Muscle of back (tissue), 11 donors: Measurements from ENCODE around the gene UTP11. TPM values are rescaled to one million over a fixed set of nuclear protein-coding genes. Genes with fewer than 3 reads are reported as not detected.
A peak's percentile ranks its signal among the peaks of the same experiment; 100 is the strongest.

Experiments used
- DNase-seq, 3 donors: peaks; one replicate each; pipeline versions ENCODE4 v3.0.0 to v3.0.0-alpha.2; 2013
- polyA plus RNA-seq, 10 donors: library from polyadenylated mRNA; unstranded; fragments of 120-200 nt; gene quantifications; one replicate each; pipeline ENCODE4 v1.2.1, GENCODE V29; 2013; ENCODE audit not compliant: insufficient read length in 10 of 10

Gene UTP11
- polyA plus RNA-seq, 10 donors = 77.5 to 122 (median 101) TPM

DNA sequence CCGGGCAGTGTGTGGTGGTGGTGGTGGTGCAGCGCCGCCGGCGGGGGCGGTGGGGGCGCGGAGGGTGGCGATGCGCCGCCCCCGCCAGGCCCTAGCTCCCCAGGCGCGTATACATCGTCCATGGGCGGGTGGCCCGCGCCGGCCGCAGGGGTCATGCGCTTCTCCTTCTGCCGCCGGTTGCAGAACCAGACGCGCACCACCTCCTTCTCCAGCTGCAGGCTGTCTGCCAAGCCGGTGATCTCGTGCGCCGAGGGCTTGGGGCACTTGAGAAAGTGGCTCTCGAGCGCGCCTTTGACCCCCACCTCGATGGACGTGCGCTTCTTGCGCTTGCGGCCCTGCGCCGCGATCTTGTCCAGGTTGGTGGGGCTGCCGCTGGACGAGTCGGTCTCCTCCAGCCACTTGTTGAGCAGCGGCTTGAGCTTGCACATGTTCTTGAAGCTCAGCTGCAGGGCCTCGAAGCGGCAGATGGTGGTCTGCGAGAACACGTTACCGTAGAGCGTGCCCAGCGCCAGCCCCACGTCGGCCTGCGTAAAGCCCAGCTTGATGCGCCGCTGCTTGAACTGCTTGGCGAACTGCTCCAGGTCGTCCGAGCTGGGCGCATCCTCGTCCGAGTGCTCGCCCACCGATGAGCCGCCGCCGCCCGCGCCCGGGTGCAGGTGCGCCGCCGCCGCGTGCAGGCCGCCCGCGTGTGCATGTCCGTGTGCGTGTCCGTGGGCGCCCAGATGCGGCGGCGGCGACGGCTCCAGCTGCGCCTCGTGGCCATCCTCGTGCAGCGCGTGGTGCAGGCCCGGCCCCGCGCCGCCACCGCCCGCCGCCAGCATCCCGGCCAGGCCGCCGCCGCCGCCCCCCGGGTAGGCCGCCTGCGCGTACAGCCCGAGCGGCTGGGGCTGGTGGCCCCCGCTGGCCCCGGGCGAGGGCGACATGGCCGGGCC lies 33.1 kb downstream of the UTP11 start:
- DNase-seq = peak in 1 of 3 donors; percentile 53

DNA sequence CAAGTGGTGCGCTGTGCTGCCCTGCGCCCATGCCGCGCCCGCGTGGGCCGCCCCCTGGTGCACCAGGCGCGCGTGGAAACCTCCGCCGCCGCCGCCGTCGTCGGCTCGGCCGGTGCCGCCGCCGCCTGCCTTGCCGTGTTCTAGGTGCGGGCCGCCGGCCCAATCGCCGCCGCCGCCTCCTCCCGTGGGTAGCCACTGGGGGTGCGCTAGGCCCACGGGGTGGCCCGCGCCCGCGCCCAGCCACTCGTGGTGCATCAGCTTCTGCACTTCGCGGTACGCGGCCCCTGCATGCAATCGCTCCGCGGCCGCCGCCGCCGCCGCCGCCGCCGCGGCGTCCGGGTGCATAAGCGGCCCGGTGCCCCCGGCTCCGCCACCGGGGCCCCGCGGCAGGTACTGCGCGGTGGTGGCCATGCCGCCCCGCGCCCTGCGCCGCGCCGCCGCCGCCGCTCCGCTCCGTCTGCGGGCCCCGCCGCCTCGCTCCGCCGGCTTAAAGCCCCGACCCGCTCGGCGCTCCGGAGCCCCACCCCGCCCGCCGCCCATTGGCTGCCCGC lies 33.9 kb downstream of the UTP11 start, which contains the start of gene POU3F1:
Gene POU3F1, minus strand, starts transcription at position 461 of the 551 bp plus-strand sequence. Its CDS starts 50 bp downstream, at position 411.
- DNase-seq = no peak

DNA sequence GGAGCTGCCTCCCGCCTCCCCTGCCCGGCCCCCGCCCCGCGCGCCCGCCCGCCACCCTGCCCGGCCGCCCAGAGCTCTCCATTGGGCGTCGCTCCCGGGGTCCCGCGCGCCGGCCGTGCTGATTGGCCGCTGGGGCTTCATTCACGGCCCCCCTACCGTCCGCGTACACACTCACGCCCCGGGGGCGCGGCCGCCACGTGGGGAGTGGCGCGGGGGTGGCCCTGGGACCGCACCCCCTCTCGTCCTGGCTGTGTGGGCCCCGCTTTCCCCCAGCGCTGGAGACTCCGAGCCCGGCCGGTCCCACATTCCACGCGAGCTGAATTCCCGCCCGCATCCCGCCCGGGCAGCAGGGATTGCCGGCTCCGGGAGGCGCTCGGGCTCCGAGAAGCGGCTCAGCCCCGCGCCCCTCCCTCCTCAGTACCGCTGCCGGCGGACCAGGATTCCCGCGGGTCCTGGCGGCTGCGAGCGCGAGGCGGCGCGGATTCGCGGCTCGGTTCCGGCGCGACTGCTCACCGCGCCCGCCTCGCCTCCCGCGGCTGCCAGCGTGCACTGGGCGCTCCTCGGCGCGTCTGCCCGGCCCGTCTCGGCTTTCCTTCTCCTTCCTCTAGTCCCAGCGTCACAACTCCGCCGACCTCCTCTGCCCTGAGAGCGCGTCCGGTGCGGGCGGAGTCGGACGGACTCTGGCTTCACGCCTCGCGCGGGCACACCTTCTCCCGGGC lies 34.5 kb downstream of the UTP11 start:
- peak; percentile 78 to 94 (median 82) for DNase-seq

GRCh38 chr1:38047603-38048141 lies 35.1 kb downstream of the UTP11 start:
- peak in 1 of 3 donors; percentile 72 for DNase-seq

GRCh38 chr1:38050397-38051078 lies 38.0 kb downstream of the UTP11 start:
- peak in 1 of 3 donors; percentile 33 for DNase-seq

DNA sequence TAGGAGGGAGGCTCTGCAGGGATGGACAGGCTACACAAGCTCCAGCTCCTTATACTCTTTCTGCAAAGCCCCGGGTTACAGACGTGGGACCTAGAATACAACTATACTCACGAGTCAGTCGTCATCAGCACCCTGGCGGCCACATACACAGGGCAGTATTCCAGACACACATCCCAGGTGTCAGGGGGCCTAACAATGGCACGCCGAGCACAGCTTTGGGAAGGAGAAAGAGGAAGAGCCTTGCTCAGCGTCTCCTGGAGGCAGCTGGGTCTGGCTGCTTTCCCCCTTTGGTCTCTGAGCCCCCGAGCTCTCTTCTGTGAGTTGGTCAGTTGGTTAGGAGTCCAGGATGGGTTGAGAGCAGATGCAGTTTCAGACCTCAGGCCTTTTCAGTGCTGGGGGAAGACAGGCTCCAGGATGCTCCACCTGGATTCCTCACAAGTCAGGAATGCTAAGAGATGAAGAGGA lies 38.6 kb downstream of the UTP11 start:
- DNase-seq = peak in 1 of 3 donors; percentile 66

GRCh38 chr1:38052750-38053415 lies 40.3 kb downstream of the UTP11 start:
- no peak for DNase-seq

GRCh38 chr1:38053416-38054091 lies 41.0 kb downstream of the UTP11 start:
- DNase-seq = no peak

DNA sequence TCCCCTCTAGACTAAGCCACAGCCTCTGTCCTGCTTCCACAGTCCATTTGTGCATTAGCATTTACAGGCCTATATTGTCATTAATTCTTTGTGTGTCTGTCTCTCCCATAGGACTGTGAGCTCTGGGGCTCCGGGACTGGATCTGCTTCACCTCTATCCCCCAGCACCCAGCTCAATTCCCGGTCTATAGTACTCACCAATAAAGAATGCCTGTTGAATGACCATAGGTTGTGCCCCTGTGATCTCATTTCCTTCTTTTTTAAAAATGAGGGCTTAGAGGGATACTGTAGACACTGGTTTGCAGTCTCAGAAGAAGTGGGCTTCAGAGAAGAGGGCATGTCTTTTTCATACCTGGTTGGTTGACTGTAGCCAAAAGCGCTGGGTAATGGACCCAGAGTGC lies 42.9 kb downstream of the UTP11 start:
- DNase-seq = no peak

DNA sequence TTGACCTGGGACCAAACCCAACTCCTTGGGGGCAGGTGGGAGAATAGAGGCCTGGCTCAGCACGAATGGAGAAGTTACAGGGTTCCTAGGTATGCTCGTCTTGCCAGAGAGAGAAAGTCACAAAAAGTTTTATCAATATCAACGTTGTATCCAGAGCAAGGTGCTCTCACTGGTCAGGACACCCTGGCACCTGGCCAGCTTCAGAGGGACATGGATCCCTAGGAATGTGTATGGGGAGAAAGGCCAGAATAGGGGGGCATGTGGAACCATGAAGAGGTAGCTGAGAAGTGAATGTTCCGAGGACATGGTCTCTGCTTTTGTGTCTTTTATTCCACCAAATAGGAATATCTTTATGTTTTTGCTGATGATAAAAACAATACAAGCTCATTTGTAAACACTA lies 43.4 kb downstream of the UTP11 start:
- DNase-seq = no peak

- DNase-seq = peak in 1 of 3 donors; percentile 26
Observed at GRCh38 chr1:38059635-38060250, 47.2 kb downstream of the UTP11 start.

- DNase-seq = no peak
Observed at GRCh38 chr1:38060498-38060897, 48.0 kb downstream of the UTP11 start.

GRCh38 chr1:38061290-38061689 lies 48.8 kb downstream of the UTP11 start:
- no peak for DNase-seq

DNA sequence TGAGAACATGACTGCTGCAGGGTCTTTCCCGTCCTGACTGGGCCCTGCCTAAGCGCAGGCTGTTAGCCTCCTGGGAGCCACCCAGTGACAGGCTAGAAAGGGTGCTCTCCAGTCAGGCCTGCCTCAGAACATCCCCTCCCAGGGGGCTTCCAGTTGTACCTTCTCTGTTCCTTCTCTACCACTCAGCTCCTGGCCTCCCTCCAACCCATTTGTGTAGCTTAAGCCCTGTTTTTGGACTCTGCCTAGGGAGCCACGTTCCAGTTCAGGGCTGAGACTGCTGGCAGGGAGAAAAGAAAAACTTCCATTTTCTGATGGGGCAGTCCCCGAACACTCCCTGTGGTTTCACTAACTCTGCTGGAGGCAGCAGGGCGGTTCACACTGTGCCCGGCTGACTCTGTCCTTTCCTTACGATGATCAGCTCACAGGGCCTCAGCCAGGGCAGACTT lies 49.4 kb downstream of the UTP11 start:
- DNase-seq = no peak

DNA sequence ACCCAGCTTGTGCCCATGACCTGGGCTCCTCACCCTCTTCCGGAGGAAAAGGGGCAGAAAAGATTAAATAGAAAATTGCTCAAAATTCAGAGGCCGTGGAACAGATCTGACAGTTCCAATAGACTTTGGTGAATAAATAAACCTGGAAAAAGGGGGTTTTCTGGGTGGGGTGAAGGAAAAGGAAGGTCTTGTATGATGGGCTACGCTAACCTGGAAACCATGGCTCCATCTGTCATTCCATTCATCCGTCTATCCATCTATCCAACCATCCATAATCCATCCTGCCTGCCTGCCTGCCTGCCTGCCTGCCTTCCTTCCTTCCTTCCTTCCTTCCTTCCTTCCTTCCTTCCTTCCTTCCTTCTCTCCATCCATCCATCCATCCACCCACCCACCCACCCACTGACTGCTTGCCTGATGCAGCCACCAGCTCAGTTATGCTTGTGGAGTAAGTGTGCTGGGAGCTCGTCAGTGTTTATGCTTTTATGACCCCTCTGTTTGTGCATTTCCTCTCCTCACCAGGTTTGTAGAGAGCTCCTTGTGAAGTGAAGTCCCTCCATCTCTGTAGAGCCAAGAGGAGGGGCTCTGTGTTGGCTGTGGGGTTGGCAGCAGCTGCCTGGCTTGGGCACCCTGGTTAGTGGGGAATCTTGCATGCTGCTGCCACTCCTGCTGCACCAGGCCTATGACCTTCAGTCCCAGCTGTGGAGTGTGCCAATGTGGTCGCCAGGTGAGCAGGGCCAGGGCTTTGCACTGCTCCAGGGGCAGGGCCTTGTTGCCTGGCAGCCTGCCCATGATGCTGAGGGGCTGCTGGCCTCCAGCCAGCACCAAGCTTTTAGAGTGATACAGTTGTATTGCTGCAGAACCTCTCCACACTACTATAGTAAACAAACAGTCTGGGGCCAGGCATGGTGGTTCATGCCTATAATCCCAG lies 50.1 kb downstream of the UTP11 start:
- no peak for DNase-seq

DNA sequence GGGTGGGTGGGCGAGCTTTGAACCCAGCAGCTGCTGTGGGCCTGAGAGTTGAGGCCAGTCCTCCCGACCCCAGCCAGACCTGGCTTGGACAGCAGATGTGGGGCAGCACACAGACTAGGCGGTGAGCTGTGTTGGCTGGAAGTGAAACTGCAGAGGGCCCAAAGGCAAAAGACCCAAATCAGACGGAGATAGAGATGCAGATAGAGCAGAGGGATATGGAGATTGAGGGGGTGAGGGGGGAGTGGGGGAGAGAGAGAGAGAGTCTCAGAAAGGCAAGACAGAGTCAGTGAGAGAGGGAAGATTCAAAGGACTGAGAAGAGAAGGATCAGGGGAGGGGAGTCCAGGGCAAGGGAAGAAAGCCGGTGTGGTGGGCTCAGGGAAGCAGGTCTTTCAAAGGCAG lies 51.1 kb downstream of the UTP11 start:
- no peak for DNase-seq

GRCh38 chr1:38064197-38064903 lies 51.8 kb downstream of the UTP11 start:
- peak in 1 of 3 donors; percentile 69 for DNase-seq
